Measurements from ENCODE around the gene PIGQ. TPM values are rescaled to one million over a fixed set of nuclear protein-coding genes. Genes with fewer than 3 reads are reported as not detected.

PIGQ gene
- 10 to 100 TPM; 37.8 to 39.6 (median 38.4) TPM for total RNA-seq
- long read RNA-seq, donor 1, transcript PIGQ-203 (11 exons, 3,006 nt) = major isoform, 29 of 73 reads
- long read RNA-seq, donor 1, partial matches to known transcripts = 15 of 73 reads
- long read RNA-seq, donor 1, other reads (novel, unspliced or antisense) = 15 of 73 reads
- long read RNA-seq, donor 2, transcript PIGQ-203 (11 exons, 3,006 nt) = major isoform, 7 of 24 reads
- long read RNA-seq, donor 2, transcript PIGQ-216 (1 exons, 1,046 nt) = minor isoform, 6 of 24 reads
- long read RNA-seq, donor 2, partial matches to known transcripts = 4 of 24 reads
- long read RNA-seq, donor 2, other reads (novel, unspliced or antisense) = 5 of 24 reads

DNA sequence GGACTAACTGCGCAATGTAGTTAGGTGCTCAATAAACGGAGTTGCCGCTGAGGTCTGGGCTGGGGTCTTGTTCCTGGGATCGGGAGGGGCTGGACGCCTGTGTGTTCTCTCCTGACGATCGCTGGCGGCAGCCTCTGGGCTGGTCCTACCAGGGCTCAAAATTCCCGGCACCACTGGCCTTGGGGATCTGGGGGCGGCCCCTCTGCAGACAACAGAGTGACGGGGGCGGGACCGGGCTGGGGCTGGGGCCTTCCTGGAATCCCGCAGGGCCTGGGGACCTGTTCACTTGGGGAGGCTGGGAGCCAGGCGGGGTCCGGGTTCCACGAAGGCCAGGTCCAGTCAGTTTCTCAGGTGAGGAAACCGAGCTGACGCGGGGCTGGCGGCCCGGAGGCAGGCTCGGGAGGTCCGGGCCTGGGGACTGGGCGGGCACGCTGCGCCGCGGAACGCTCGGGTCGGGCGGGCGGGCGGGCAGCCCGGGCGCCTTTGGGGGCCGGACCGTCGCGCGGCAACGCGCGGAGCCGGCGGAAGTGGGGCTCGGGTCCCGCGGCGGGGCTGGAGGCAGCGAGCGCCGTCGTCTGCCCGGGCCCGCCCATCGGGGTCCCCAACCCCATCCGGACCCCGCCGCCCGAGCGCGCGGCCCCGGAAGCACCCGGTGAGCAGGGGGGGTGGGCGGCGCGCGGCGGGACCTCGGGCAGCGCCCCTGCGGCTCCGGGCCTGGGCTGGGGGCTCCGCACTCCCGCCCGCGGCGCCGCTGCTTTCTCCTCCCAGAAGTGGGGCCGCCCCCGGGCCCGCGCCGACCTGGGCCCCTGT is at the start of gene PIGQ:
Gene PIGQ, plus strand, starts transcription at position 524 of the 810 bp plus-strand sequence. CDS start 4,107 bp downstream, outside the sequence.
- Histone ChIP-seq H3K4me1 (ENCODE audit: low read depth) (peaks cover 33% of the 10 kb centered on the region), H3K36me3 (ENCODE audit: low read depth) (no peaks in the 10 kb centered on the region), H3K4me3 (peak within 1 kb of the TSS; percentile 90), H3K9me3 (no peaks in the 10 kb centered on the region)
- intact Hi-C loops (cut with DNase I, micrococcal nuclease) = loop anchor here (10.0 kb wide), 1 partner anchor 95 kb away; the partner anchor contains the start of gene RHOT2 (in 2 of the 2)
- ATAC-seq (peak; percentile 72), DNase-seq (peak; percentile 58 to 79 (median 78))
- TF ChIP-seq CTCF (IDR thresholded peaks at IDR 0.05) = no peak

- peaks cover 13% of the 10 kb centered on the region for H3K4me1 ChIP-seq (ENCODE audit: low read depth)
- H3K36me3 ChIP-seq (ENCODE audit: low read depth) = no peaks in the 10 kb centered on the region
- TF ChIP-seq CTCF (IDR thresholded peaks at IDR 0.05) = no peak
- no peak overlapping the region for H3K4me3 ChIP-seq
- ATAC-seq = no peak
- intact Hi-C loops (cut with DNase I, micrococcal nuclease) = no loop called here
- peak in 1 of 3 donors; percentile 50 for DNase-seq
- H3K9me3 ChIP-seq = no peaks in the 10 kb centered on the region
Measured at GRCh38 chr16:520847-521246, 48.9 kb upstream of the PIGQ start.

- intact Hi-C loops (cut with DNase I, micrococcal nuclease) = no loop called here
- H3K4me3 ChIP-seq = no peak overlapping the region
- ATAC-seq = peak; percentile 84
- peak; percentile 77 to 86 (median 83) for DNase-seq
- peaks cover 20% of the 10 kb centered on the region for H3K4me1 ChIP-seq (ENCODE audit: low read depth)
- no peaks in the 10 kb centered on the region for H3K9me3 ChIP-seq
- H3K36me3 ChIP-seq (ENCODE audit: low read depth) = no peaks in the 10 kb centered on the region
- TF ChIP-seq CTCF (IDR thresholded peaks at IDR 0.05) = no peak
Measured at GRCh38 chr16:521381-522210, 48.2 kb upstream of the PIGQ start.

DNA sequence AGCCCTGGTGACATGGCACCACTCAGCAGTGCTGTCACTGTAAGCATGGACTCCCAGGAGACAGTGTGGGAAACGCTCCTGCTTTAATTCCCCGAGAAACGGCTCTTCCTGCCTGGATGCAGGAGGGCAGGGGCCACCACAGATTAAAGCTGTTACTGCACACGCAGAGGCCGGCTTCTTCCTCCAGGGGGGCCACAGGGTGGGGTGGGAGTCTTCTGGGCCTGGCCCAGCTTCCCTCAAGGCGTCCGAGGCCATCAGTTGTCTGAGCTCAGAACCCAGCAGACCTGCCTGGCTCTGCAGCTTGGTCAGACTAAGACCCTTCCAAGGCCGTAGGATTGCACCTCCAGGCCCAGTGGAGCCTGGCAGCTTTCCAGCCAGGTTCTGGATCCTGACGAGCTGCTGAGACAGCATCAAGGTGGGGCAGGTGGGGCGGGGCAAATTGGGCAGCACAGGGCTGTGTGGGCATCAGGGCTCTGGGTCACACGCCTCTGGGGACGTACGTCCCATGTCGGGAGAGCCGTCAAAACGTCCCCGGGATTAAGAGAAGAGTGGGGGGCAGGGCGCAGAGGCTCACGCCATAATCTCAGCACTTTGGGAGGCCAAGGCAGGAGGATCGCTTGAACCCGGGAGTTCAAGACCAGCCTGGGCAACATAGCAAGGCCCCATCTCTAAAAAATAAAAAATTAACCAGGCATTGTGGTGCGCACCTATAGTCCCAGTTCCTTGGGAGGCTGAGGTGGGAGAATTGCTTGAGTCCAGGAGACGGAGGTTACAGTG is 47.3 kb upstream of the PIGQ start:
- Histone ChIP-seq H3K4me1 (ENCODE audit: low read depth) (peaks cover 20% of the 10 kb centered on the region), H3K4me3 (no peak overlapping the region), H3K9me3 (no peaks in the 10 kb centered on the region), H3K36me3 (ENCODE audit: low read depth) (no peaks in the 10 kb centered on the region)
- intact Hi-C loops (cut with DNase I, micrococcal nuclease) = no loop called here
- TF ChIP-seq CTCF (IDR thresholded peaks at IDR 0.05) = no peak
- ATAC-seq (no peak), DNase-seq (peak; percentile 36 to 58 (median 45))

Measured in mucosa of descending colon (tissue), 3 donors.